HEK293T (cell line): Measurements from ENCODE around the gene NETO2.

Source experiments
- CTCF ChIA-PET: fragments of 350-600 bp; formaldehyde crosslinking; extraction: SDS; loops from one replicate; lab custom pipeline; 2021; ENCODE audit warnings: antibody characterized with exemption, inconsistent platforms; lab: Yijun Ruan, JAX
- POLR2A ChIA-PET: fragments of 350-600 bp; formaldehyde crosslinking; extraction: SDS; loops from one replicate; lab custom pipeline; 2020; ENCODE audit warnings: antibody characterized with exemption, inconsistent platforms; lab: Yijun Ruan, JAX
- DNase-seq: peaks from one replicate; pipeline ENCODE4 v3.0.0; 2012; ENCODE audit warnings: mixed read lengths; ENCODE audit errors: extremely low spot score
- ARNT ChIP-seq: fragments of 450-650 bp; IDR thresholded peaks from 2 replicates; pipeline ENCODE4 v1.6.1; 2017; ENCODE audit warnings: mild to moderate bottlenecking
- BHLHE40 ChIP-seq: fragments of 450-650 bp; IDR thresholded peaks from 2 replicates; pipeline ENCODE4 v1.6.1; 2016; ENCODE audit warnings: mild to moderate bottlenecking, moderate library complexity, borderline replicate concordance
- CTBP1 ChIP-seq: fragments of 450-650 bp; IDR thresholded peaks from 2 replicates; pipeline ENCODE4 v1.6.1; 2016; ENCODE audit warnings: borderline replicate concordance
- ELF4 ChIP-seq: fragments of 450-650 bp; IDR thresholded peaks from 2 replicates; pipeline ENCODE4 v1.6.1; 2017; ENCODE audit warnings: antibody characterized with exemption
- FOXA1 ChIP-seq: fragments of 450-650 bp; IDR thresholded peaks from 2 replicates; pipeline ENCODE4 v1.6.1; 2016; ENCODE audit warnings: mild to moderate bottlenecking
- FOXK2 ChIP-seq: fragments of 450-650 bp; IDR thresholded peaks from 2 replicates; pipeline ENCODE4 v1.6.1; 2016; ENCODE audit warnings: mild to moderate bottlenecking
- FOXM1 ChIP-seq: fragments of 450-650 bp; IDR thresholded peaks from 2 replicates; pipeline ENCODE4 v1.6.1; 2017; ENCODE audit warnings: mild to moderate bottlenecking, borderline replicate concordance
- HDGF ChIP-seq: fragments of 450-650 bp; IDR thresholded peaks from 2 replicates; pipeline ENCODE4 v1.6.1; 2017; ENCODE audit warnings: antibody characterized with exemption, borderline replicate concordance
- L3MBTL2 ChIP-seq: fragments of 450-650 bp; conservative IDR thresholded peaks from 2 replicates; pipeline ENCODE4 v1.6.1; 2016; ENCODE audit warnings: mild to moderate bottlenecking
- LEF1 ChIP-seq: fragments of 450-650 bp; IDR thresholded peaks from 2 replicates; pipeline ENCODE4 v1.6.1; 2017; ENCODE audit warnings: mild to moderate bottlenecking, borderline replicate concordance
- NFRKB ChIP-seq: fragments of 450-650 bp; IDR thresholded peaks from 2 replicates; pipeline ENCODE4 v1.6.1; 2016; ENCODE audit warnings: mild to moderate bottlenecking, moderate library complexity
- PKNOX1 ChIP-seq: fragments of 450-650 bp; IDR thresholded peaks from 2 replicates; pipeline ENCODE4 v1.6.1; 2016
- SP1 ChIP-seq: fragments of 450-650 bp; IDR thresholded peaks from 2 replicates; pipeline ENCODE4 v1.6.1; 2017
- SUZ12 ChIP-seq: fragments of 450-650 bp; IDR thresholded peaks from 2 replicates; pipeline ENCODE4 v1.6.1; 2016; ENCODE audit warnings: mild to moderate bottlenecking
- TARDBP ChIP-seq: fragments of 450-650 bp; IDR thresholded peaks from 2 replicates; pipeline ENCODE4 v1.6.1; 2016
- ZNF384 ChIP-seq: fragments of 450-650 bp; IDR thresholded peaks from 2 replicates; pipeline ENCODE4 v1.6.1; 2016

The NETO2 gene

GRCh38 chr16:47034455-47034854, 109.3 kb downstream of the NETO2 start:
- POLR2A ChIA-PET = no interaction called here
- no peak for DNase-seq
- TF ChIP-seq NFRKB (no peak), LEF1 (no peak), ARNT (no peak)
- CTCF ChIA-PET = no interaction called here

- ChIA-PET CTCF (no interaction called here), POLR2A (no interaction called here)
- no peak for DNase-seq
- TF ChIP-seq LEF1 (no peak), CTBP1 (no peak), SP1 (no peak), PKNOX1 (no peak), ZNF384 (no peak), BHLHE40 (no peak), ARNT (no peak), ELF4 (no peak)
Measured at GRCh38 chr16:47033176-47033575, 110.6 kb downstream of the NETO2 start.

GRCh38 chr16:47029724-47030123, 114.0 kb downstream of the NETO2 start:
- TF ChIP-seq NFRKB (no peak), SP1 (no peak), LEF1 (no peak), CTBP1 (no peak), ARNT (no peak), TARDBP (no peak), FOXA1 (no peak), ZNF384 (no peak), FOXK2 (no peak), SUZ12 (no peak), BHLHE40 (no peak), ELF4 (no peak), PKNOX1 (no peak), HDGF (no peak), FOXM1 (no peak), L3MBTL2 (no peak)
- ChIA-PET POLR2A (interaction anchor here (1.0 kb wide), 1 partner anchor 56 kb away, joined by 4 read pairs; the partner anchor contains the start of gene DNAJA2), CTCF (no interaction called here)
- no peak for DNase-seq

- no peak for DNase-seq
- ChIA-PET CTCF (interaction anchor here (0.9 to 1.0 kb wide), 2 partner anchors 9 to 113 kb away, joined by 4 to 9 read pairs; no protein-coding TSS in a partner anchor), POLR2A (interaction anchor here (0.7 kb wide), 1 partner anchor 74 kb away, joined by 3 read pairs; no protein-coding TSS in a partner anchor)
- no peak for TF ChIP-seq TARDBP
- no peak for TF ChIP-seq FOXA1
- no peak for TF ChIP-seq SP1
- TF ChIP-seq LEF1 = no peak
- no peak for TF ChIP-seq BHLHE40
- no peak for TF ChIP-seq PKNOX1
- no peak for TF ChIP-seq ZNF384
- no peak for TF ChIP-seq HDGF
- no peak for TF ChIP-seq NFRKB
- TF ChIP-seq ARNT = no peak
- TF ChIP-seq L3MBTL2 = no peak
- TF ChIP-seq FOXM1 = no peak
- TF ChIP-seq ELF4 = no peak
Measured at GRCh38 chr16:47028767-47029377, 114.9 kb downstream of the NETO2 start.
